Esophagus mucosa (tissue), 1 donor: Measurements from ENCODE around the gene SAMD4A. TPM values are rescaled to one million over a fixed set of nuclear protein-coding genes. Genes with fewer than 3 reads are reported as not detected.
"Not testable (repeated sequence)": the region's sequence is repeated elsewhere in the genome, so short reads cannot be mapped to it uniquely, and the experiment has no call there.

Experiments
- ATAC-seq: fragments of 200-7000 bp; cut with Tn5 transposase; one replicate; pipeline ENCODE4 v1.9.1; 2020
- total RNA-seq: library from RNA; stranded (reverse); gene quantifications from one replicate; pipeline ENCODE4 v1.2.4, GENCODE V29; 2023
- donor health status: DM: yes; HTN: yes; CAD: no.

Gene SAMD4A
- total RNA-seq, 1 donor from 2014 or later, result 1.5 TPM

DNA sequence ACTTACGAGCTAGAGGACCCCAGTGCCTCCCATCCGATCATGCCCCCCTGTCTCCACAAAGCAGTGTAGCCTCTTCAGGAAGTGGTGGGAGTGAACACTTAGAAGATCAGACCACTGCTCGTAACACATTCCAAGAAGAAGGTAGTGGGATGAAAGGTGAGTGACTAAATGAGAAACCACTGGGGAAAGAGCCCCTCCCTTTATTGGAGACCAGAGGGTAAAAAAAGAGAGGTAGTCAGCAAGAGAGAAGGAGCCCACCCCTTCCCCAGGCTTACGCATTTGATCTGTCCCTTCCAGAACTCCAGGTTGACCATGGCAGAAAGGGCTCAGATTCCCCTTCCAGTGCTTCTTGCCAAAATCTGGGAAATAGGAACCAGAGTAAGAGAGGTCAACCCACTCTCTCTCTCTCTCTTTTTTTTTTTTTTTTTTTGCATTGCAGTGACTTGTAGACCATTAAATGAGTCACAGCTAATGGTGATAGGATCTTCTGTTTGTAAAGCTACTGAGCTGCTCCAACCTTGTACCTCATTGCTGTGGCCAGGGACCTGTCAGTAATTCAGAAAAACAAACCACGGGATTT, 170.3 kb downstream of the SAMD4A start:
- ATAC-seq, result no peak

- ATAC-seq, result no peak
These were observed 171.1 kb downstream of the SAMD4A start for GRCh38 chr14:54738009-54738408.

DNA sequence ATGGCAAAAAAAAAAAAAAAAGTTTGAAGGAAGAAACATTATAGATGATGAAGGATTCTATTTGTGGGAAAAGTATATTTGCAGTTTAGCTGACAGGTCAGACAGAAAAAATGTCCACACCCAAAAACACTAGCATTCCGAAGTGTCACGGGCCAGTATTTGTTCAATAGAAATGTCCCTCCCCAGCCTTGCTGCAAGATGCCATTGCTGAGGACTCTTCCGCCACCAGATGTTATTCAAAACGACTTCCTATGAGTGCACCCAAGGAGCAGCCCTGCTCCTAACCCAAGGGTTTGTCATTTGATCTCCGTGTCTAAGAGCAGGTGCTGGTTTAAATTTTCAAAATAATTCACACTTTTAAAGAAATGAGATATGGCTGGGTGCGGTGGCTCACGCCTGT, 172.6 kb downstream of the SAMD4A start:
- ATAC-seq, result no peak

- ATAC-seq, result no peak
These were observed 175.8 kb downstream of the SAMD4A start for GRCh38 chr14:54742492-54743350.

DNA sequence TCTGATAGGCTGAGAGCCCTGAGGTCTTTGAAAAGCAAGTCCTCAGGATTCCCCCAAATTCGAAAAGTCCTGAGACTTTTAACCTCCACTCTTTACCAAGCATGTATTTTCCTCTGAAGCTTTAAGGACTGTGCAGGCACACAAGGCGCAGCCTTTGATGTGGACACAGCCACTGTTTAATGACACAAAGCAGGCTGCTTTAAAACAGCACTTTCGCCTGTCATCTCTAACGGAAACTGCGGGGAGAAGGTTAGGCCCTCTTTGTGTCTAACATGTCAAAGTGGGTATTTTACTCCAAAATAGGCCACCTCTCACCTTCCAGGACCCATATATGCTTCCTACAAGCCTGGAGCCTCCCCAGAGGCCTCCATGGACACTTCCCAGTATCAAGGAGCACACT, 176.5 kb downstream of the SAMD4A start:
- ATAC-seq, result no peak

GRCh38 chr14:54746019-54746418, 179.1 kb downstream of the SAMD4A start:
- no peak for ATAC-seq

DNA sequence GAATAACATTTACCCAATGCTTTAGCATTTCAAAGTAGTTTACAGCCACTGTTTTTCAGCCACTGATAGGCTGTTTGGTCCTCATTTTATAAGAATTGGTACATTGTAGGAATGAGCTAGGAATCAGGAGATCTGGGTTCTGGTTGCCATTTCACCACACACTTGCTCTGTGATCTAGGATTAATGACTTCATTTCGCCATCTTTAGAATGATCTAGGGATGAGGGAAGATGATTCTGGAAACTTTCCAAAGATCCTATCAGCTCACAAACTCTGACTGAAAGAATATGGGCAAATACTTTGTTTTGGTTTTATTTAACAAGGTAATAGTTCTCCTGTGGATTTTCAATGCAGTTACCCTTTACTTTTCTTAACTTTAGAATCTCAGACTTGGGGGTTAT, 180.7 kb downstream of the SAMD4A start:
- ATAC-seq, result no peak

GRCh38 chr14:54749180-54749579, 182.3 kb downstream of the SAMD4A start:
- ATAC-seq, result no peak

DNA sequence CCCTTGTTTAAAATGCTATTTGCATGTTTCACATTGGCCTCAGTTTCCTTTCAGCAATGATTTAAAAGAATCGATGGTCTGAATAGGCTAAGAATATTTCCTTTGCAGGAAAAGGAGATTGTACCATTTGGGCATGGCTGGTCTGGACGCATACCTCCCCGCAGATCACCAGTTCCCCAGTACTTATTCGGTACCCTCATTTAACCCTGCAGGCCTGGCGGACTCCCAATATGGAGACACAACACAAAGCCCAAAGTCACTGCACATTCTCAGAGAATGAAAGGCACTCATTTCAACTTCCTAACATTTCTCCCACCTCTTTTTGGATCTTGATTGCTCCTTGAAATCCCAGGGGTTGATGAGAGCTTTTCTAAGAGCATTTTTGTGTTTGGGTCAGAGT, 182.8 kb downstream of the SAMD4A start:
- no peak for ATAC-seq

GRCh38 chr14:54752611-54753010, 185.7 kb downstream of the SAMD4A start:
- ATAC-seq, result not testable (repeated sequence)

- ATAC-seq, result not testable (repeated sequence)
These were observed 186.5 kb downstream of the SAMD4A start for GRCh38 chr14:54753396-54753795.

- no peak for ATAC-seq
These were observed 187.2 kb downstream of the SAMD4A start for GRCh38 chr14:54754116-54754622.

DNA sequence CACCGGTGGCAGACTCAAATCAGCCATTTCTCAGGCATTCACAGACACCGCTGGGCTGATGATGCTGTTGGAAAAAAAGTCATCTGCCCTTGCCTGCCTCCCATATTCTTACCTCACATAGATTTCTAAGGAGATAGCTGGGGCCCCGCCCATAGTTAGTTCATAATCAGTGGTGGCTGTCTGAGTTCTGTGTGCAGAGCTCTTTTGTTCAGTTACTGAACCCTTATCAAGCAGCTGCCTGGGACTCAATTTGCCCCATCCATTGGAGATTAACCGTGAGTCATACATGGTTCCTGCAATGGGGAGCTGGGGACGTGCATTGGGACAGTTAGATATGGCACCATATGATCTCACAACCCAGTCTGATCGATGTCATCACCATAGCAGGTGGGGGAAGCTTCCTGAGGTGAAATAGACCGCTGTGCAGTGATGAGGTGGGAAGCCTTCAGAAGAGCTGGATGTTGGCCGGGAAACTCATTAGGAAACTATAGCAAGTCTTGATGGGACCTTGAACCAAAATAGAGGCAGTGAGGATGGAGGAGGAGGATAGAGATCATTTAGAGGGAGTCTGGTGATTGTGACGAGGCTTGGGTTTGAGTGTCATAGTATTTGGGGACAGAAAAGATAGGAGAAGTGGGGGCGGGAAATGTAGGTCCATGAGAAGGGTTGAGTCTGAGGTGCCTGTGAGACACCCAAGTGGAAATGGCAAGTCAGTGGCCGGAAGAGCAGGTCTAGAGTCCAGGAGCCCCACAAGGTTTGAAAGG, 187.9 kb downstream of the SAMD4A start:
- no peak for ATAC-seq

DNA sequence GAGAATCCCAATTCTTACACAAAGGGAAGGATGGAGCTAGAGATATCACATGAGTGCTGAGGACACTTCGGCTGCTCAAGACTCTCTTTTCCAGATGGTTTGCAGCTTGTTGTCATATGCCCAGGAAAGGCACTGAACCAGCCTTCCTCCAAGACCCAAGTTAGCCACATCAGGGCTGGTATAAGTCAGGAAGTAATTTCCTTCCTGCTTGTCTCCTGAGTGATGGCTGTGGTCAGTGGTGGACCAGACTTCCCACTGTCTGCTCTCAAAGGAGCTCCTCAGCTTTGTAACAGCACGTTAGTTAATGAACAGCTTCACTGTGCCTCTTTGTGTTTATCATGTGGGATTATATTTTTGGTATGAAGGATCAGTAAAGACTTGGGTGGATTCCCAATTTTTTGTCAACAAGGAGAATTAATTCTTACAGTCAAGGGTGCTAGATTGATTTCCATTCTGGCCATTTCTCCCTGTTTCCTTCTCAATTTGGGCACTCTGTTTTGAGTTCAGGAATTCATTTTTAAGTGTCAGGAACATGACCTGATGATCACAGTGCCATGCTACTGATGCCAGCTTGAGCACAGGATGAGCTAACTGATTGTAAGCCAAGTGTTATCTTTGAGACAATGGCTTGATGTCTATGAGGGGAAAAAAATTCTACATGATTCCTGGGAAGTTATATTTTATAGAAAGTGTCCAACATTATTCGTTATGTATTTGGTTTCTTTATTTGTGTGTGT, 189.9 kb downstream of the SAMD4A start:
- no peak for ATAC-seq

- ATAC-seq, result peak; percentile 61
These were observed 191.1 kb downstream of the SAMD4A start for GRCh38 chr14:54758041-54758440.

DNA sequence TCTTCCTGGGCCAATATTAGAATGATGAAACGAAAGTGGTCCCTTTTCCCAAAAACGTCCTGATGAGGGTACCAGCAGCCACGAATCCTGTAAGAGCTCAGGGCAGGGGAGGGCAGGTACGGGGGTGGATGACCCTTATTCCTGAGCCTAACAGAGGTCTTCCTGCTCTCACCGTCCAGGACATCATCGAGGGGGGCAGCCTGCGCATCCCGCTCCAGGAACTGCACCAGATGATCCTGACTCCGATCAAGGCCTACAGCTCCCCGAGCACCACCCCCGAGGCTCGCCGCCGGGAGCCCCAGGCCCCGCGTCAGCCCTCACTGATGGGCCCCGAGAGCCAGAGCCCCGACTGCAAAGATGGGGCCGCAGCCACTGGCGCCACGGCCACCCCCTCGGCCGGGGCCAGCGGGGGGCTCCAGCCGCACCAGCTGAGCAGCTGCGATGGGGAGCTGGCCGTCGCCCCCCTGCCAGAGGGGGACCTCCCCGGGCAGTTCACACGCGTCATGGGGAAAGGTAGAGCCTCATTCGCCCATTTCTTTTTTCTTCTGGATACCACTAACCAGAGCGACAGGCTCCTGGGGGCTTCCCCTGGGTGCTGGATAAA, 193.2 kb downstream of the SAMD4A start:
- no peak for ATAC-seq

GRCh38 chr14:54760866-54761575, 194.1 kb downstream of the SAMD4A start:
- no peak for ATAC-seq

DNA sequence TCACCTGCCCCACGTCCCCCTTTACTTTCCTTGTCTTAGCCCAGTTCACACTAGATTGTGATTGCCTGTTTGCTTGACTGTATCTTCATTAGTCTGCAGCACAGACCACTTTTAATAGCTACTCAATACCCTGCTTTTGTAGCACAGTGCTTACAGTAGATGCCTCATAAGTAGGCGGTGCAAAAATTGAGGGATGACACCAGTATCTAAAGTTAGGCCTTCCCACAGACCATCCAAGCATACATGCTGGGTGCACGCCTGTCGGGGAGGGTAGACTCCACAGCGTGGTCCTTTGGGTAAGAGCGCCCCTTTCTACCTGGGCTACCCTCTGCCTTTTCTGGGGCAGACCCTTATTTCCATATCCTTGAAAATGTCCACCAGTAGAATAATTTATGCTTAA, 194.9 kb downstream of the SAMD4A start:
- ATAC-seq, result no peak

DNA sequence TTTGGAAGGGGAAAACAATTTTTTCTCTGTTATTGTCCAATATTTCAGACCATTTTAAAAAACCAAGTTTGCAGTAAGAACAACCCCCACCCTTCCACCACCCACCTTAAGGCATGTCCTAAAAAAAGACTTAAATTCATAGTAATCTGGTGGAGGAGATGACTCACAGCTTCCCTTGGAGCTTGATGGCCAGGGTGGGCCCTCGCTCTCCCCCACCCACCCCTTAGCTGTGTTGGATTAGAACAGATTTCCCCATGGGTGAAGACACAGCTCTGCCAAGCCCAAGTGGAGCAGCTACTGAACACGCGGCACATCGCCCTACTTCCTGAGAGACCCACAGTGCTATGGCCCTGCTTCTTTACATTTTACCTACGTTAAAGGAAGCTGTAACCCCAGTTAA, 195.4 kb downstream of the SAMD4A start:
- no peak for ATAC-seq

GRCh38 chr14:54763761-54764160, 196.8 kb downstream of the SAMD4A start:
- no peak for ATAC-seq
